Activated CD4-positive, alpha-beta T cell treated with anti-CD3 and anti-CD28 coated beads, Interleukin-2, amount 50 U/mL, for 48 hours (primary cell): Measurements from ENCODE around the gene TIAM1.
A peak's percentile ranks its signal among the peaks of the same experiment; 100 is the strongest.

ENCODE experiments used
- DNase-seq, 2 experiments: peaks; one replicate each; pipeline ENCODE4 v3.0.0-alpha.2; 2020

Gene TIAM1

DNA sequence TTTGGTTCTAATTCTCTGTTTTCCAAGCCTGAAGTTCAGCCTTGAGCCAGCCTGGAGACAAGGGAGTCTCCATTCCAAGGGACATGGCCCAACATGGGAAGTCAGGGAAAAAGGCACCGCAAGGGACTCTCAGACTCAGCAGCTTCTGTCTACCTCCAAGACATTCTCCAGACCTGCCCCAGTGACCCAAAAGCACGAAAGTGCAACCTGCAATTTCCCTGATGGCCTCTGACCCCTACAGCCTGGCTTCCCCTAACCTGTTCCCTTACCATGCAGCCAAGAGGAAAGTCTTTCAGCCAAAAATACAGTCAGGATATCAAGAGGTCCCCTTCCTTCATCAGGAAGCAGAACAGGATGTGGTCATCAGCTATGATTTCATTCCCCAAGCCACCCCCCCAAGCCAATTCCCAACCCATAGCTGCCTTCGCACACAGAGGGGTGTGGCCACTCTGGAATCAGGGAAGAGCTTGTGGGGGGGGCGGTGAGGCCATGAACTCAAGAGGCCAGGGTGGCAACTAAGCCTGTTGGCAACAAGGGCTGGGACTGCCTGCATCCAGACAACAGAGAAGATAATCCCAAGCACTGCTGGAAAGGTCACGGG is 59.2 kb downstream of the TIAM1 start:
- no peak for DNase-seq

DNA sequence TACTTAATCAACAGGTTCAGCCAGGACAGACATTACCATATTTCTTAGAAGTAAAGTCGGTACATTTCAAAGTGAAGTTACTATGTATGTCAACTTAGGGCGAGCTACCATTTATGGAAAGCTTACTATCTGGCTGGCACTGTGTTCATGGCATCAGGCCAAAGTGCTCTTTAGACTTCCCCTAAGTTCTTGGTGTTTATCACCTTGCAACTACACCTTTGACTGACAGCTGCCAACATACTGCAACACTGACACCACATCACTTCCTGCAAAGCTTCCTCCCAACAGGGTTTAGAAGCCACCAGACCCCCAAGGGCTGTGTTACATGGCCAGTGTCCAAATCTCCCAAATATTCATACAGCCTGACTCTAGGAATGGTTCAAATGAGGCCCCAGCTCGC is 61.0 kb downstream of the TIAM1 start:
- no peak for DNase-seq

DNA sequence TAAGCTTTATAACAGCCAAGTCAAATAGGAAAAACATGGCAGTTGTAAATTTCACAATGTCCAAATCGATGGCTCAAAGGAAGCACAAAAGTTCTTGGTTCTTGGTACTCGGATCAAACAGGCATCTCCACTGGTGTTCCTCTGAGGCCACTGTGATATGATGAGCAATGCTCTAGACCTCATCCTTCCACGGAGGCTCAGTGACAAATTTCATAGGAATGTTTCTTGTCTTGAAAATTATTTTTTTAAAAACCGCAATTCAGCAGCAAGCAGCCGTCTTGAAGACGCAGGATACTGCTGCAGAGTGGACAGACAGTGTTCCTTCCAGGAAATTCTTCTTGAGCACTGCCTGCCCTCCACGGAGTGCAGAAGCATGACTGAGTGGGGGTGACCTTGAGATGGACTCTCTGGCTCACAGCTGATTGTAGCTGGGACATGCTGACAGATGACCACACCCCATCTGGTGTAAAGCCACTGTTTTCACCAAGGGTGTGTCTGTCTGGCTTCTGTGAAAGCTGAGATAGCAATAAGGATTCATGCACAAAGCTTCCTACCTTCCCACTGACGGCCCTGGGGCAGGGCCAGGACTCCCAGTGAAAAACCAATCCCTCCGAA is 61.9 kb downstream of the TIAM1 start:
- DNase-seq: no peak

DNA sequence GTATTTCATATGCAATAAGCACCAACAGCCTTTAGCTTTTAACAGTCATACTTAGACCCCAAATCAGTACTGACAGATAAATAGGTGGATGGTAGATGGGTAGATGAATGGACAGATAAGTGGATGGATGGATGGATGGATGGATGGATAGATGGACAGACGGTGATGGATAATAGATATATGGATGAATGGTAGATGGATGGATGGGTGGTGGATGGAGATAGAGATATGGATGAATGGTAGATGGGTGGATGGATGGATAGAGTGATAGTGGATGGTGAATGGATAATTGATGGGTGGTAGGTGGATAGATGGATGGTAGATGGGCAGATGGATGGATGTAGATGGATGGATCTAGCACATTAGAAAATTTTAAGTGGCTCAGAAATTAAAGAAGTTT is 62.5 kb downstream of the TIAM1 start:
- no peak for DNase-seq

DNA sequence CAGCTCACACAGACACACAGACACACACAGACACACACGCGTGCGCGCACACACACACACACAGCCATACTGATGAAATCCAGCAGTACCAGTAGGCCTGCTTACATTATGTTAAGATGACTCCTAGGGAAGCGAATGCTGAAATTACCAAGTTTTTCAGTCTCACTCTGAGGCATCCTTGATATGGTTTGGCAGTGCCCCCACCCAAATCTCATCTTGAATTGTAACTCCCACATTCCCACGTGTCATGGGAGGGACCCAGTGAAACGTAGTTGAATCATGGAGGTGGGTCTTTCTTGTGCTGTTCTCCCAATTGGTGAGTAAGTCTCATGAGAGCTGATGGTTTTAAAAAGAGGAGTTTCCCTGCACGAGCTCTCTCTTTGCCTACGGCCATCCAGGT is 64.1 kb downstream of the TIAM1 start:
- DNase-seq: peak; percentile 18 to 37

DNA sequence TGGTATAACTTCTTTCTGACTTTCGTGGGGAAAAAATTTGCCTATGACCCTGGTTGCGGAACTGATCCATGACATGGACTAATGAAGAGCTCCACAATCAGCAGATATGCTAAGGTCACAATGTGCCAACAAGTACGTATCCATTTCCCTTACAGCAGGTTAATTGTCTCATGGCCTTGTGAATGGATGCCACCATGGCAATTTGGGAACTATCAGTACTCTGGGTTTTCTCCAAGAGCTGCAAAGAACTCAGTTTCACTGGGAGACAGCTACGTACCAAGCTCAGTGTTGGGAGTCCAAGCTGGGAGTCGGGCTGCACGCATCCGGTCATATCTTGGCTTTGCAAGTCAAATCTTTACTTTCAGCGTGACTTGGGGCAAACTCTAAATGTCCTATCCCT is 64.8 kb downstream of the TIAM1 start:
- no peak for DNase-seq

DNA sequence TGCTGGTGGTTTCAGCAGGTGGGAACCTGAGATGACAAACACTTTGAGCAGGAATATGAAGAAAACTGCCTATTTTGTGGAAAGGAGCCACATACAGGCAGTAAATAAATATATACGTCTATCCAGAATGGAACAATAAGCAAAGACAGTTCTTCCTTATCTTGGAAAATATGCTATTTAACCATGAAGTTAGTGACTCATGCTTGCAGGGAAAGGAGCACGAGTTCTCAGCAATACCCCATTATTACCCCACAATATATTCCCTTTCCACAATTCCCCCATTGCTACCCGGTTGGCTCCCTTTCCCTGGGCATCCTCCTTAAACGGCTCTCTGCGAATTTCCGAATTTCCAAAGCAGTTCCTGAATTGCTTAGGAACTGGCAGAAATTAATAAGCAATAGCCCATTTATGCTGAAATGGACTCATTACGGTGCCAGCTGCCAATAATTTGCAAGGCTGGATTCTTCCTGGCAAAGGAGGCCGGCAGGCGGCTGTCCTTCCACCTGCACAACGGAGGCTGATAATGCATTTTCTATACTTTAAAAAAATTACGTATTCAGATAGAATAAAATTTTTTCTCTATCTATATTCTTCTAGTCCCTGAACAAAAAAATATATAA is 65.4 kb downstream of the TIAM1 start:
- no peak for DNase-seq

DNA sequence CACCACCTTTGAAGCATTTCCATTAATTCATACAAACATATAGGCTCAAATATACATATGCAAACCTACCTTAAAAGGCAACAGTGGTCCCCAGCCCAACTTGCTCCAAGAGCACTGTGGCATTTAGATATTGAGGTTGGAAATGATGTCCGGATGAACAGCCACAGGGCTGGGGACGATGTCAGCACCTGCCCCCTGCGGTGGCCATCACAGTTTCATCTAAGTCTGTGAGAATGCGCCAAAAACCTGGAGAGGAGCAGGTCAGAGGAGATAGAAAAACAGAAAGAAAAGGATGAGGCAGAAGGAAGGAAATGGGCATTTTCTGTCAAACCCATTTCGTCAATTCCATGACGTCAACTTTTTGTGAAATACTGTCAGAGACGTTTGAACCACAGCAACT is 67.4 kb downstream of the TIAM1 start:
- DNase-seq: no peak

DNA sequence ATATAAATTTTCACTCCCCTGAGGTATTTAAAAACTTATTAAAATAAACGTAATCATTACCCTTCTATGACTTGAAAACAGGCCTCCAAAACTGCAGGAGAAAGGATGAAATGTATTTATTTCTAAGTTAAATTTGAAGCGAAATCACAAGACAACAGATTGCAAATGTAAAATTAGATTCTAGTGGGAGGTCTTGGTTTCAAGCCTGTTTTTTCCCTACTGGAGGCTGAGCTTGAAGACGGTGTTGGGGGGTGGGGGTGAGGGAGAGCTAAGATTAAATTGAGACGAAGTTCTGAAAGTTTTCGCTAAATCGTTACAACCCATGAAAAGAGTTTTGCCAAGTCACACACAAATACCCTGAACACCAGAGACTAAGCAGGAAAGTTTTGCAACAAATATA is 68.2 kb downstream of the TIAM1 start:
- DNase-seq: no peak

DNA sequence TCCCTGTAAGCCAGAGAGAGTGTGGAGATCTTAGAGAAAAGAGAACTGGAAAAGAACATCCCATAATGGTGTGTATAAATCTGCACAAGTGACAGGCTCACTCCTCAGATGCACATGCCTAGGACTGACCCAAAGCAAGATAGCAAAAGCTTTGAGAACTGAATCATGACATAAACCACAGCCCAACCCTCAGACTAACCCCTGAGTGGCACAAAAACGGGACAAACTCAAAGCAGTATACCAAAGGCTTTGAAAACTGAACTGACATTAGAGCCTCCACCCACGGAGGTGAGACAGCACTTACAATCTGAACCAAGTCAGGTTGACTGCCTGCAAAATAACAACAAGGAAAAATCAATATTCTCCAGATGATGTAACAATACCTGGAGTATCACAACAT is 70.8 kb downstream of the TIAM1 start:
- peak; percentile 7 to 18 for DNase-seq

DNA sequence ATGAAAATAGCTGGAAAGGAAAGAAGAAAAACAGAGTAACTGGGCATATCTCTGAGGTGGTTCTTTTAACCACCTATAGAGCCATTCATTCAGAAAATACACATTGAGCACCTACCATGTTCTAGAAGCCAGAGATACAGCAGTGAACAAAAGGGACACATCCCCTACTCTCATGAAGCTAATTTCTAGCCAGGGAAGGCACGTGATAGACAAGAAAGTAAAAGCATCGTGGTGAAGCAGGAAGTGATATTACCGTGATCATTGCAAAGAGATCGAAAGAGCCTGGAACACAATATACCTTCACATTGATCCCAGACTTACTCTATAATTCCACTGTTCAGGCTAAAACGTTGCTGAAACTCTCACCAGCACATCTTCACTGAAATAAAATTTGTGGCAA is 76.0 kb downstream of the TIAM1 start:
- no peak for DNase-seq

DNA sequence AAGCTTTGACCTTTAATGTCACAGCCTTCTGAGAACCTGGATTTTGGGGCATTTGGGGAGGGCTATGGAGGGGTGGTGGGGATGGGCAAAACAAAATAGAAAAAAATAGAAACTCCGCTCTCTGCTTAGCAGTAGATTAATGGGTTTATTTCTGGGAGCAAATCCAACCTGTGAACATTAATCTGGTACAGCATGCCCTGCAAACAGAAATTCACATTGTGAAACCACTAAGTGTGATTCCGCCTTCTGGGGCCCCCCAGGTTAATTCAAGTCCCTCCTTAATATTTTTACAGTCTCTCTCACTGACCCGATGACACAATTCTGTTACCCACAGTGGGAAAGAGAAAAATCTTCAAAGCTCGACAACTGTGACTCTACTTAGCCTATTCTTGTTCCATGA is 76.4 kb downstream of the TIAM1 start:
- DNase-seq: no peak

DNA sequence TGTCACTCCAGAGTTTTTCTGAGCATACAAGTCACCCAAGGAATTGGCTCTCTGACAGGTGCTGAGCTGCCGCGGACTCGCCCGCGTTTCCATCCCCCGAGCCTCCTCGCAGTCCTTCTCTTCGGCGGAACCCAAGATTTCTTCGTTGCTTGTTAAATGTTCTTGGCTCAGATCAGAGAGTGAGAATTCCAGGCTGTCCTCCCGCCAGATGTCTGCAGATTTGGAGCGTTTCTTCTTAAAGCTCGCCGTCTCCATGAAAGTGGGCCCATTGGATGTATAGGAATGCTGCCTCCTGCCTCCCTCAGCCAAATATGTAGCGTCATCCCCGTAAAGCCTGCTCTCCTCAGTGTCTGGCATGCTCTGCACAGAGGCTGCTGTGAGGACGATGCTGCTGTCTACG is 77.8 kb downstream of the TIAM1 start:
- no peak for DNase-seq

DNA sequence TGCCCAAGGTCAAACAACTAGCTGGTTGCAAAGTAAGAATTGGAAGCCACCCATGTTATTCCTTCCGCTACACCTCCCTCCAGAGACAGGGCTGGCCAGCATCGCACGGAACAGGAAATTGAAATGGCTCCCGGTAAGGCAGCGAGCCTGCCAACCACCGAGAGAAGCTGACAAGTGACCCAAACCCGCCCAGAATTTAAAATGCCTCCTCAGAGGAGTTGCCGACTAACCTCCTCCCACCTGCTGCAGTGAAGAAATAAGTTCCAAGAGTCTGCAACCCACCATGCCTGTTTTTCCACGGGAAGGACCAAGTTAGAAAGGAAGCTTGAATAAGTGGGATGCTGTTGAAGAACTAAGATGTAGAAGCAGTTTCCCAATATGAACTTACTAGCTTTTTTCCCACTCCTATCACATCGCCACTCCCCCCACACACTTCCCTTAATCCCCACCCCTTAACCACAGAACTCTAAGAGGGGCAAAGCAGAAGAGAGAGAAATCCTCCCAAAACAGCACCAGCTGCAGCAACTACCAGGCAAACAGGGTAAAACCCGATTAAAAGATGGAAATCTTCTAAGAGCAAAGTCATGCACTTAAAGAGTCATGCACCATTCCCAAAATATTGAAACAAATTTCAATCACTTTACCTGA is 78.6 kb downstream of the TIAM1 start:
- no peak for DNase-seq

DNA sequence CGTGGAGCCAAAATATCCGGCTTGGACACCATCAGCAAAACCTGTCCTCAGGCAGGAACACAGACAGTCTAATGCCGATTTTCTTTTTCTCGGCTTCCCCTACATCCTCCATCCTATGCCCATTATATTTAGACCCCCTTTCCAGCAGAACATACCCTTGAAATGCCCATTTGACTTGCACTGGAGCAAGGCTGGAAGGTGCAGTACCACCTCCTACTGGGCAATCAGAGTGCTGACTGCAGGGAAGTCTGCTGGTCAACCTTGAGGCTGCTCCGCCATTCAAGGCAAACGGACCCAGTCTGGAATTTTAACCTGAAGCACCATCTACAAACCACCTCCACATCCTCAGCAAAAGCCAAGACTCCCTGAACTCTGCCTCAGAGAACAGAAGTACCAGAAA is 79.5 kb downstream of the TIAM1 start:
- DNase-seq: no peak

DNA sequence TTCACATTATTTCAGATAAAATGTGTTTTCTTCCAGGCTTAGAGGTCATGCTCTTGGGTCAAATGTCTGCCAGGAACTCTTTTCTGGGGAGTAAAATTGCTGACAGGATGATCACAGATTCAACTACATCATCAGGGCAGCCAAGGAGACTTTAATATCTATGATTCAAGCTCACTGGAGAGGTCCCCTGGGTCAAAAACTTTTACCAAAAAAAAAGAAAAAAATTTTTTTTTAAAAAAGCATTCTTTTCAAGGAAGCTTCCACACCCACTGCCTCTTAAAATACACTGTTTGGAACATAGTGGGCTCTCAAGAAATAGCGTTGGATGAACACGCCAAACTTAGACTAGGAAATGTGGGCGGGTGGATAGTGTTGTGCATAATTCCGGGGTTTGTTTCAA is 81.3 kb downstream of the TIAM1 start:
- no peak for DNase-seq

DNA sequence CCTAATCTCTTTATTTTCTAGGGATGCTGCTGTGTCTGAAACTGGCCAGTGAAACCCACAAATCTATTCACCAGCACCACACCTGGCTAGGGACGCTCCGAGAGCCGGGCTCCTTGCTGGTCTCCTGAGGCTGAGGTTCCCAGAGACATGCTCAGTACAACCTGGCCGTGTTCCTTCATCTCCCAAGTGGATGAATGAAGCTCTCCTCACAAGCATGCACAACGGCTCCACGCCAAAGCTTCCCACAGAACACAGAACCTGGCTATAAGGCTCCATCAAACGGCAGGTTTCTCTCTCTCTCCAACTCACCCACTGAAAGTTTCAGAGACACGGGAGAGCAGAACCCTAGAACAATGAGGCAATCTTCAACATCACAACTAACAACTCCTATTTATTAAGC is 82.3 kb downstream of the TIAM1 start:
- DNase-seq: no peak

DNA sequence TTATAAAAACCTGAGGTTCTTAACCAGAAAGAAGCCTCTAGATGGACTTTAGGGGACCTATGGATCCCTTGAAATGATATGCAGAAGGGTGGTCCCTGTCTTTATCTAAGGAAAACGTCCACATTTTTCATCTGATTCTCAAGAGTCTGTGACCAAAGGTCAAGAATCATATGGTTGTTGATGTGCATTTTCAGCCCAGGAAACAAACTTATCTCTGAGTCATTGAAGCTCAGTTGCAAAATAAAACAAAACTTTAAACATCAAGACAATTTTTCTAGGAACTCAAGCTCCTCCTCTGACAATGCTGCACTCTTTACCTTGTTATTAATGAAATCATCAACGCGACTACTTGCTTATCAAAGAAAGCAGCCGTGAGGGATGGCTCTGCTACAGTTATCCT is 83.3 kb downstream of the TIAM1 start:
- DNase-seq: no peak

DNA sequence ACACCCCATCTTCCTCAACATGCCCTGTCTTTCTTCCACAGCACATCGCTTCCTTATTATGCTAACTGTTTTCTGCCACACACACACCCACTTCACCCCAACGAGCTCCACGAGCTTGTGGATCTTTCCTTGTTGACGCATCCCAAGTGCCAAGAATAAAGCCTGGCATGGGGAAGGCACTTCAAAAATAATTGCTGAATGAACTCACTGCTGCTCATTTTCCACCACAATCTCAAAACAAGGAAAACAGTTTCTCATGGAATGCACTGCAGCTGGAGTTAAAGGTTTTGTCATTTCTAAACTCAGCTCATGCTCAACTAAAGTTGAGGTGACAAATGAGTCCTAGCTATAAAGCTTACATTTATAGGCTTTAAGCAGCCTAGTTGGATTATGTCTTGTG is 86.0 kb downstream of the TIAM1 start:
- no peak for DNase-seq

DNA sequence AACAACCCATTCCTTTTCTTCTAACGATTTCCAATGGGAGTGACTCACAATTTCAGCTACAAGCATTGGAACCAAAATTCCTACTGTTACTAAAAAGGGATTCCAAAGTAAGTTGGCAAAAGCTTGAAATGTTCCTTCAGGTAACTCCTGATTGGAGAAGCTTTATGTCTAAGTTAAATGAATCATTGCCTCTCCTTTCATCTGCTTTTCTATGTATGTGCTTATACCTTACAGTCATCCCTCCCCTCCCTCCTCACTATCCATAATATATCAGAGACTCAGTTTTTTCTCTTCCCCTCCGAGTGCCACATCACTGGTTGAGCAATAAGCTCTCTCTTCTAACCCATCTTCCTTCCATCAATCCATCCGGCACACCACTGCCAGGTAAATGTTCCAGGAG is 86.8 kb downstream of the TIAM1 start:
- no peak for DNase-seq

DNA sequence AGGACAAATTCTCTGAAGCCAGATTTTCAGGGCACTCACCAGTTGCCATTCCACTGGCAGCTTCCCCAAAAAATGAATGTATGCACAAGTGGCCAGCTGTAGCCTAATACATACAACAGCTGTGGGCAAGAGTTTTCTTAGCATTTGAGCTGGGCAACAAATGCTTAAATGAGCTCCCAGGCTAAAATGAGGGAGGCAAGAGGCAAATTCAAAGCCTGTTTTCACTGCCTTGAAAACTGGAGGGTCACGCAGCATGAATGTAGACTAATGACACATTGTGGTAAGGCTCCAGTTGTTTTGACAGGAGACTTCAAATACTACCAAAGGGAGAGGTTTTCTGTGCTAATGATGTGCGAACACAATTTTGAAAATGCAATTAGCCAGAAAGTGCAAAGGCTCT is 88.2 kb downstream of the TIAM1 start:
- DNase-seq: no peak

DNA sequence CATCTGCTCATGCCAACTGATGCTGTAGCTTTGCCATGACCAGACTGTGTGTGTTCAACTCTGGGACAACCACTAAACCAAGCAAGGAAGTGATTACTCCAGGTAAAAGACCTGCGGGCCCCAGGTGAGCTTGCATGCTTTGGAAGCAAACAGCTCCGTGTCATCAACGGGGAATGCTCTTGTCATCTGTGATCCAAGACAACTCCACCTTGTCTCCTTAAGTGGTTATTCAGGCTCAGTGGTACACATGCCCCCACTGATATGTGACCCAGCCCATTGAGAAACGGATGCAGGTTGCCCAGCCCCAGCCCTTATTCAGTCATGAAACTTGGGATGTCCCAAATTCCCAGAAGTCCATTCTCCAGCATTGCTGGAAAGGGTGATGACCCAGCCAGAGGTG is 89.0 kb downstream of the TIAM1 start:
- no peak for DNase-seq

DNA sequence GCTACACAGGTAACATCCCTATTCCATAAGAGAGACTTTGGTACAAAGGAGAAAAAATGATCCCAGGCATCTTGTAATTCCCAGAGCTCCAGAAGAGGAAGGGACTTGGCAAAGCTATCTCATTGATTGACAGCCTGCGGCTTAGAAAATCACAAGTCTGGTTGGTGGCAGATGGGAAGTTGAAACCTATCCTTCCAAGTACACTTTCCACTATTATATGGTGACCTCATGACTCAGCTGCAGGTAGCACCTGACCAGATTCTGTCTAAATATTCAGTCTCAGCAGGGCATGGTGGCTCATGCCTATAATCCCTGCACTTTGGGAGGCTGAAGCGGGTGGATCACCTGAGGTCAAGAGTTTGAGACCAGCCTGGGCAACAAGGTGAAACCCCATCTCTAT is 89.9 kb downstream of the TIAM1 start:
- no peak for DNase-seq

DNA sequence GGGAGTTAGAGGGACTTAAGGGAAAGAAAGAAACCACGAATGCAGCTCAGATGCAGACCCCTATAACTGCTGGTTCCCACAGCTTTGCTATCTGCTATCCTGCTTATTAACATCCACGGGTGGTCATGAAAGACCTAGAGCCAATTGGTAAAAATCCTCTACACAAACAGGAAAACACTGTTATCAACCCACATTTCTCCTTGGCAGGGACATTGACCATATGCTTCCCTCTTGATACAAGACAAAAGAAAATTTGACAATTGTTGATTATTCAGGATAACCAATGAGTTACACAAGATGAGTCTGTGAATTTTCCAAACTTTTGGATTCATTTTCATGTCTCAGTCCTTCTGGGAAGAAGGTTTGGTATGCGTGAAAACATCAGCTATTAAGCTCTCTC is 90.4 kb downstream of the TIAM1 start:
- no peak for DNase-seq

DNA sequence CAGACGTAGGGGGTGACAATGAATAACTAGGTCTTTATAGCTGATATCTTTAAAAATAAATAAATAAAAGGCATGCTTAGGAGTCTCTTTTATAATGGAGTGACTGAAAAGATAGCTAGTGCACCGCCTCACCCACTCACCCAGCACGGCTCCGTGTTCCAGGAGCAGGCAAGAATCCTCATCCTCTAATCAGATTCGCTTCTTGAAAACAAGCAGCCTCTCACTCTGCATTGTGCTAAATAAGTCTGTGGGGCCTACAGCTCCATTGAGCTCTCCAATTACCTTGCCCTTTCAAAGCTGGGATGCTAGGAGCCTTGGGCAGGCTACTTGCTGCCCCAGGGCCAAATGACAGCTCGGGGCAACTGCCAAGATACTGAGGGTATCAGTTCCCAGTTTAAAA is 91.5 kb downstream of the TIAM1 start:
- no peak for DNase-seq
